Stimulated activated naive CD4-positive, alpha-beta T cell (primary cell): ENCODE data around the gene TUBGCP4.
A peak's percentile ranks its signal among the peaks of the same experiment; 100 is the strongest.
"Not testable (repeated sequence)": the region's sequence is repeated elsewhere in the genome, so short reads cannot be mapped to it uniquely, and the experiment has no call there.

Experiments
- DNase-seq, 6 experiments: peaks; one replicate each; lab custom pipeline; 2025; lab: John Stamatoyannopoulos, UW

Gene TUBGCP4, protein sequence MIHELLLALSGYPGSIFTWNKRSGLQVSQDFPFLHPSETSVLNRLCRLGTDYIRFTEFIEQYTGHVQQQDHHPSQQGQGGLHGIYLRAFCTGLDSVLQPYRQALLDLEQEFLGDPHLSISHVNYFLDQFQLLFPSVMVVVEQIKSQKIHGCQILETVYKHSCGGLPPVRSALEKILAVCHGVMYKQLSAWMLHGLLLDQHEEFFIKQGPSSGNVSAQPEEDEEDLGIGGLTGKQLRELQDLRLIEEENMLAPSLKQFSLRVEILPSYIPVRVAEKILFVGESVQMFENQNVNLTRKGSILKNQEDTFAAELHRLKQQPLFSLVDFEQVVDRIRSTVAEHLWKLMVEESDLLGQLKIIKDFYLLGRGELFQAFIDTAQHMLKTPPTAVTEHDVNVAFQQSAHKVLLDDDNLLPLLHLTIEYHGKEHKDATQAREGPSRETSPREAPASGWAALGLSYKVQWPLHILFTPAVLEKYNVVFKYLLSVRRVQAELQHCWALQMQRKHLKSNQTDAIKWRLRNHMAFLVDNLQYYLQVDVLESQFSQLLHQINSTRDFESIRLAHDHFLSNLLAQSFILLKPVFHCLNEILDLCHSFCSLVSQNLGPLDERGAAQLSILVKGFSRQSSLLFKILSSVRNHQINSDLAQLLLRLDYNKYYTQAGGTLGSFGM

DNA sequence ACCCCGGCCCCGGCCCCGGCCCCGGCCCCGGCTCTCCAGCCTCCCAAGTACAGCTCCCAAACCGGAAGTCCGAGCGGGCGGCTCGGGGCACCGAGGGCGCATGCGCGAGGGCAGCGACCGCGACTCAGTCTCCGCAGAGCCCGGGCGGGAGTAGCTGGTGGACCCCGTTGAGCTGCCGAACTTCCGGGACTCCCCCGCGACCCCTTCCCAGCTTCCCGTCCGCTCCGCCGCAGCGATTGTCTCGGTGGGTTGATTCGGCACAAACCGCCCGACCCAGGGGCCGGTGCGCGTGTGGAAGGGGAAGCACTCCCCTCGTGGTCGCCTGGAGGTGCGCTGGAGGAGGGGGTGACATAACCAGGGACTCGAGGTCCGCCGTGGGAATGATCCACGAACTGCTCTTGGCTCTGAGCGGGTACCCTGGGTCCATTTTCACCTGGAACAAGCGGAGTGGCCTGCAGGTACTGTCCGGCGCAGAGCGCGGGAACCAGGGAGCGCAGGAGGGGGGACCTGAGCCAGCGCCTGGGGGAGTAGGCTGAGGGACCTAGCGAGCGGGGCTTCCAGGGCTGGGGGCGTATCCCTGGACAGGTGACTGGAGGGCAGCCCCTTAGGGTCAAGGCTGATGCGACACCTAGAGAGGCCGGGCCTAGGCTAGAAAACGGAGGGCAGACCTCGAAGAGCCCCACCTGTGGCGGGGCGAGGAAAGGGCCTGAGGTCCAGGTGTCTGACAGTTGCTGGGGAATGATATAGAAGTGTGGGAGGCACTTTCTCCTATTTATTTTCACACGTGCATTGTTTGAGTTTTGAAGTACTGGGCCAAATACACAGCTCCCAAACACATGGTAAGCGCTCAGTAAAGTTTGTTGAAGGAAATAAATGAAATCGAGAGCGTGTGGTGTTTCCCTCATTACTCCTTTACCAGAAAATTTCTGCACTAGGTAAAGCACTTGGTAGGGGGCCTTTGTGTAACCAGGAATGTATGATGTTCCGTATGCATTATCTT, at the start of gene TUBGCP4, which contains the start of gene ZSCAN29:
TUBGCP4 (plus strand) TSS at position 127 of the 1,000 bp plus-strand sequence; CDS start at position 381, 254 bp downstream.
ZSCAN29 (minus strand) TSS at position 69 of the 1,000 bp plus-strand sequence. CDS start 1,130 bp downstream, outside the sequence.
- DNase-seq: peak; percentile 19 to 69 (median 54)

DNA sequence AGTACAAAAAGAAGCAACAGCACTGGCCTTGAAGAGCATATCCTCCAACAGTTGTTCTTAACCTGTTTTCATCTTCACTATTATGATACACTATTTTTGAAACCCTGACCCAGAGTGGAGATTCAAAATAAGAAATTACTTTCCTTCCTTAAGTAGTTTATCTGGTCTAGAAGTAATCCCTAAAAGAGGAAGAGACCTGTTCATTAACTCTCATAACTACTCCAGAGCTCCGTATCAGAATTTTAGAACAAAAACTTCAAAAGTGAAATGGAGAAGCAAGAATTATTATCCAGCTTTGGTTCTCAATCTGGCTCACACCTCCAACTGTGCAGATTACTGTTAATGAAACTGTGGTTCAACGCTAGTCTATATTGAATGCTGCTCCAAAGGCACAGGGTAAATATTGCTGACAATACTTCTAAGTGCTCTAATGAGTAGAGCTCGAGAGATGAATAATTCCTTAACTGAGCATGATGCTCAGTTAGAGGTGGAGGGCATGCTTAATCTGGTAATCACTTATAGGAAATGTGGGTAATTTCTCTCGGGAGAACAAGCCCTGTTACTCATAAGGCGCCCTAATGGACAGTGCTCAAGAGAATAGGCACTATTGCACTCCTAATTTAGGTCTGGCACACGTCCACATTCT, 45.7 kb upstream of the TUBGCP4 start:
- DNase-seq: no peak

DNA sequence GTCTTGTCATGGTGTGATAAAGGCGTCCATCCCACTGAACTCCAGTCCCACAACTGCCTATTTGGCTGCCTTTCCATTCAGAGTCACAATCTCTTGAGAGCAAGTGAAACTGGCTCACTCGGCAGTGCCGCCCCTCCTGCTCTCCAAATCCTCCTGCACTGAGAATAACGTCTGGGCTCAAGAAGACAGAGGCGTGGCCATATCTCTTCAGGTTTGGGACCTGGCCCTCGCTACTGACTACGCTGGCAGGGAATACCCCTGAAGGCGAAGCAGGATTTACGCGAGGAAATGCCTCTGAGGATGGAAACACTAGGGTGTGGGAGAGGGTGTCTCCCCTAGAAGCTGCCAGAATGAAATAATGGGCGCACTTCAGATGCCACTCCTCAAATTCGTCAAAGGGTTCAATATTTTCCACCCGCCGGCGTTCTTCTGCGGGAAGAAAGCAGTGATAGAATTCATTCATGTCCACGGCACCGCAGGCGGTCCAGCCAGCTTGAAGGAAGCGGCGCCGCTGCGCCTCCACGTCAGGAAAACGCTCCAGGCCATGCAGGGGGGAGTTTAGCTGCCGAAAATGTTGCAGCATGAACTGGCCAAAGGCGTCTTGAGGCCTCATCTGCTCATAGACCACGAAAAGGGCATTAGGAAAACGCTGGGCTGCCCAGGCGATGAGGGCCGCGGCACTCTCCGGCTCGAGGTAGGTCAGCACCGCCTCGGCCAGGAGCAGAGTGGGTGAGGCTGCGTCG, 41.5 kb upstream of the TUBGCP4 start:
- DNase-seq: peak in 2 of 6 experiments; percentile 20 to 55

DNA sequence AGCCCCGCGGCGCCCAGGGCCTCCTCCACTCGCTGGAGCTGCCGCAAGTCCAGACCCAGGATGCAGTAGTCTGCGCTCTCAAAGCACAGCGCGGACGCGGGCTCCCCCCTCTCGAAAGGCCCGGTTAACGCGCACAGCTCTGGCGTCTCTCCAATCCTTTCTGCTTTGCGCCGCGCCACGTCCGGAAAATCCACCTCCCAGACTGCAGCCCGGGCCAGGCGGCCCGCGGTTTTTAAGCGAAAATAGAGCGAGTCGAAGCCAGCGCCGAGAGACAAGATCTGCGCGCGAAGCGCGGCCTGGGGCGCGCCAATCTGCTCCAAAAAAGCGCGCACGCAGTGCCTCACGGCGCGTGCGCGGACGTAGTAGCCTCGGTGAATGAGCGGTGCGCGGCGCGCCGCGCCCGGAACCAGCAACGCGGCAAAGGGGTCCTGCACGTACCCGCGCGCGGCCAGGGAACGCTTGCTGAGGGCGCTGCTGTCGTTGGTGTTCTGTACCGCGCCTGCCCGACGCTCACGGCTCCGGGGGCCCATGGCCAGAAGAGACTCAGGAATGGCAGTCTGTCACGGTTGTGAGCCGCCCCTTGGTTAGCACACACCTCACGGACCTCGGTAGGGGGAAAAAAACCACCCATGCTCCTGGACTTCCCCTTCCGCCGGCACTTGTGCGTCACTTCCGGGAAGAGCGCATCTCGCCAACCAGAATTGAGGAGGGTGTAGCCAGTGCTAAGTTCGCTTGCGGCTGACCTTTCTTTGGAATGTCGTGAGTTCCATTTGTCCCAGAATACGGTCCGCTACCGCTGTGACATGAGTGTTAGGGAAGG, 40.7 kb upstream of the TUBGCP4 start, which contains the start of gene LCMT2:
LCMT2 (minus strand) TSS at position 614 of the 820 bp plus-strand sequence; CDS start at position 530, 84 bp downstream.
- DNase-seq: peak; percentile 82 to 97 (median 87)

DNA sequence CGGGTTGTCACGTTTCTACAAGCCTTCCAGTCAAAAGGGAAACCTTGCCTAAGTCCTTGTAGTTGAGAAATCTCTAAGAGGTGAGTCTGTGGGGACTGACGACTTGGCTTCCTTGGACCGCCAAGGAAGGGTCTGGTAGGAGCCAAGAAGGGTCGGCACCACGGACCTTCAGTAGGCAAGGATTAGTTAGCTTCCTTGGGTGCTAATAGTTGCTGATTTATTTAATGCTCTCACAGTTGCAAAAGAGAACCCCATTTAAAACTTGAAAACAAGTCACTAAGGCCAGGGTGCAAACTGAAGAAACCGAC, 40.2 kb upstream of the TUBGCP4 start:
- no peak for DNase-seq

DNA sequence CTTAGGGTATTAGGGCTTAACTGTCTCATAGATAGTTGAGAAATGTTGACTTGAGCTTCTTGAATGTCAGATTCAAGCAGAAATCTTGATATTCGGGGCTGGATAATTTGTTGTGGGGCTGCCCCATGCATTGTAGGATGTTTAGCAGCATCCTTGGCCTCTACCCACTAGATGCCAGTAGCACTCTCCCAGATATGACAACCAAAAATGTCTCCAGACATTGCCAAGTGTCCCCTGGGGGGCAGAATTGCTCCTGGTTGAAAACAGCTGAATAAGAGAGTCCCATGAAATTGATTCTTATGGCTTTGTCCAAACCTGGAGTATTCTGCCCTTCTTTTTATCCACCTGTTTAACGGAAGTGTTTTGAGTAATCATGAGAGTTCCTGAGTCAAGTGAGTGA, 24.6 kb upstream of the TUBGCP4 start:
- peak in 1 of 6 experiments; percentile 3 for DNase-seq

DNA sequence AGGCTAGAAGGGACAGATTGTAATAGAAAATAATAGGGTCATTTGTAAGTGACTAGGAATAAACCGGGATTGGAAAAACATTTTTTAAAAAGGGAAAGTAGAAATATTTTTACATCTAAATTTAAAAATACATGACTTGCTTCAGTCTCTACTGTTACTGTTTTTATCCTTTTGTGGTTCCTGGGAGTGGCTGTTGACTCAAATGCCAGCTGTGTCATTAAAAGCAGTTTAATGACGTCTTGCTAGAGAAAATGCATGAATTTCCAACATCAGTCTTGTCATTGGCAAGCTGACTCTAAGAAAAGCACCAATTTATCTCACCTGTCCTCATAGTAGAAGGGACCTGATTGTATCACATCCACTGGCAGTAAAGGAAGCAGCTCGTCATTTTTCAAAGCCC, 23.8 kb upstream of the TUBGCP4 start:
- no peak for DNase-seq

DNA sequence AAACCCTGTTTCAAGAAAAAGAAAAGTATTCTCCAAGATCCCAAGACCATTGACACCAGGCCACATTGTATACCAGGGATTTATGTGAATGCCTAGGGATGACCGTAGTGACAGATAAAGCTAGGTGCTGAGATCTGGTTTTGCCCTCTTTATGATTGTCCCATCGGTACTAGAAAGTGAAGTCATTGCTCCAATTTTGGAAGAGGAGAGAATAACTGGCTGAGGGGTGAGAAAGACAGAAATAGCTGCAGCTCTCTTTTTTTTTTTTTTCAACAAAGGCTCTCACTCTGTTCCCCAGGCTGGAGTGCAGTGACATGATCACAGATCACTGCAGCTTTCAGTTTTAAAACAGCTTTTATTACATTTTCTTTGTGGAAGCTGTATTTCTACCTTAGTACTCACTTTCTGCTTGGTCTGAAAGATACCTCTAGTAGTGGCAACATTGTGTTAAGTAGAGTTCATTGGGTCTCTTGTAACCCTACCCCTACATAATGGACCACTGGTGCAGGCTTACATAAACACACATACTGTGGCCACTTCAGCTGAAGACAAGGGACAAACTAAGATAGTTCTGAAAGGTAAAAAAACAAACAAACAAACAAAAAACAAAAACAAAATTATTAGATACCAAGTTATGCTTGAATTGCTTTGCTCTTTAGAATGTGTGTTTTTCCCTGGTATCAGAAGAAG, 18.1 kb upstream of the TUBGCP4 start:
- no peak for DNase-seq

DNA sequence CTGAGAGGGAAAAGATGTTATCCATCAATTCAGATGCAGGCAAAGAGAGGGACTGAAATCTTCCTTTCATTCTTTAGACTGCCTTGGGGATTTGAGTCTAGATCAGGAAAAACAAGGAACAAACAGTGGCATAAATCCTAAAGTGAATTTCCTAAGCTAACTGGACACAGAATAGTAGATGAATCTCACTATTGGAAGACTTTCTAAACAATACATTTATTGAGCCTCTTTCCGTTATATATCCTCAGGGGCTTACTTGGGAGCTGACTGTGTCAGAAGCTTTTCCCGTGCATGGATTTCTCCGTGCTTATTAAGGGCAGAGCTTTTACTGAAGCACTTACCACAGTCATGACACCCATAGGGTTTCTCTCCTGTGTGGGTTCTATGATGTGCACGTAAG, 10.1 kb upstream of the TUBGCP4 start:
- DNase-seq: no peak

DNA sequence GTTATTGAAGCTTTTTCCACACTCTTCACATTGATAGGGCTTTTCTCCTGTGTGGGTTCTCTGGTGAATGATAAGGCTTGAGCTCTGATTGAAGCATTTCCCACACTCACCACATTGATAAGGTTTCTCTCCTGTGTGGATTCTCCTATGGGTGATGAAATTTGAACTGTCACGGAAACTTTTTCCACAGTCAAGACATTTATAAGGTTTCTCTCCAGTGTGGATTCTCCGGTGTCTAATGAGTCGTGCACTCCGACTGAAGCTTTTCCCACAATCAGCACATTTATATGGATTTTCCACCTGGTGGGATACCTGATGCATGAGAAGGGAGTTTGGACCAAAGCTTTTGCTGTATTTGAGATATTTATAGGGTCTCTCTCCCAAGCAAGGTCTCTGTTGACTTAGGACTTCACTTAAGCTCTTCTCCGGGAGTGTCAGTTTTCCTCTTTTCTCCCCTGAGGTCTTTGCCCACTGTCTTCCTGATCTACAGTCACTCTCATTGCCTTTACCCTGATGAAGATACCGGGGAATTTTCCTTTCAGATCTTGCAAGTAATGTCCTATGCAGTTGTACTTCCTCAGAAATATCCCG, 9.5 kb upstream of the TUBGCP4 start:
- DNase-seq: no peak

DNA sequence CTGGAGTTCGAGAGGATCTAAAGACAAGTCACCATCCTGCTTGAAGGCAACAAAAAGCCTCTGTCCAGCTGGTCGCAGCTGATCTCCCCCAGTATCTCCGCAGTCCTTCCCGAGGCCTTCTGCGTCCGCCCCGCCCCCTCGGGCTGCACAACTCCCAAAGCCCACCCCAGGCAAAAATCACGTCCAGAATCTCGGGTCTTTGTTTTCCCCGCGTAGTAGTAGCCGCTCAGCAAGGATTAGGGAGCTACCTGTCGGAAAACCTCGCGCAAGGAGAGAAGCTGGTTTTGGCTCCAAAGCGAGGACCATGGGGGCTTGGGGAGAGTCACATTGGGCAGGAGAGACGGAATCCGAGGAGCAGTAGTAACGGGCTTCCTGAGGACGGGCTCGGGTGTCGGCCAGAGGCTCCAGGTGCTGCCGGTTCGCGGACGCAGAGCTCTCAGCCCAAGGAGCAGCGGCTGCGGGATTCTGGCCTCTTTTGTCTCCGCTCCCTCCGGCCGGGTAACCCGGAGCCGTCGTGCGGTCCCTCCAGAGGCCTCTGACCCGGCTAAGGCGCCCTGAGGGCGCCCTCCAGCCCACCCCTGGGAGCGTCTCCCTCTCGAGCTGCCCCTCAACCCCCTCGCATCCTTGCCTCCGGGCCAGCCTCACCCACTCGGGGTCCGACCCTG, 459 bp upstream of the TUBGCP4 start:
- DNase-seq: peak in 1 of 6 experiments; percentile 33

DNA sequence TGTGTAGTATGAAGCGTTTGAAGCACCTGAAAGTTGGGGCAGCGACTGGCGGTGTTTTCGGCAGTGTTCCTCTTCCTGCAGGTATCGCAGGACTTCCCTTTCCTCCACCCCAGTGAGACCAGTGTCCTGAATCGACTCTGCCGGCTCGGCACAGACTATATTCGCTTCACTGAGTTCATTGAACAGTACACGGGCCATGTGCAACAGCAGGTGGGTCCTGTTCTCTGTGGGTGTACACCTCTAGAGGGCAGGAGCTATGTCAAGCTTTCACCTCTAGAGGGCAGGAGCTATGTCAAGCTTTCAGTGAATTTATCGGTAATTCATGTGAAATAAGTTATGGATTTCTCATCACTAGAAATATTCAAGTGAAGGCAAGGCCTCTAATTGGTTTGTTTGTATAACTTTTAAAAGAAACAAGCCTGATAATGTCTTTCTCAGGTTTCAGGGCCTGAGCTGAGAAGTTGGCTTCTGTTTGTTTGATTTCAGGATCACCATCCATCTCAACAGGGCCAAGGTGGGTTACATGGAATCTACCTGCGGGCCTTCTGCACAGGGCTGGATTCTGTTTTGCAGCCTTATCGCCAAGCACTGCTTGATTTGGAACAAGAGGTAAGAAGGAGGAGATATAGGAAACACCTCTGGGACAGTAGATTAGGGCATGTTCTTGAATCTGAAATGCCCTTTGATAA, 5.3 kb downstream of the TUBGCP4 start:
- peak in 3 of 6 experiments; percentile 1 to 34 (median 33) for DNase-seq

DNA sequence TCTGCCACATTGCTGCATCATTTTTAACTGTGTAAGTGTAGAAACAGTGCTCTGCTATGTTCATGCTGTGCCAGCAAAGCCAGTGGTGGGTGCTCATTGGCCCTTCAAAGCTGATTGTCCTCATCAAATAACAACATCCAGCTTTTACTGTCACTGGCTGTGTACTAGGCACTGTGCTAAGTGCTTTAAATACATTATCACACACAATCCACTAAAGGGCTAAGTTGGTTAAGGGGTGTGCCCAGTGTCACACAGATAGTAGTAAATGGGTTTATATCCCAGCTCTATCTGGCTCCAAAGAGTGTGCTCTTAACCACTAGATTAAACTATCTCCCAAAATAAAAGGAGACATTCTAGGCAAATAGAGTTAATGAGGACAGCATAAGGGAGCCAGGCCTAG, 7.7 kb downstream of the TUBGCP4 start:
- DNase-seq: no peak

DNA sequence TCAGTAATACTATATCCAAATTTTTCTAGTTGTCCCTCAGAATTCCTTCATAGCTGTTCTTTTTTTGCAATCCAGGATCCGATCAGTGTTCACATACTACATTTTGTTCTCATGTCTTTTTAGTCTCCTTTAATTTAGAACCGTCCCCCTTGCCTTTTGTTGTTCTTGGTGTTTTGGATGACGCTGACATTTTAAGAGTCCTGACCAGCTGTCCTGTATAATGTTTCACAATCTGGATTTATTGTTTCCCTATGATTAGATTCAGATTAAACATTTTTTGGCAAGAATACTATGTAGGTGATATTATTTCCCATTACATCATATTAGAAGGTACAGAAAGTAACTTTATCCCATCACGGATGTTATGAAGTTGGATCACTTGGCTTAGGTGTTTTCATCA, 11.4 kb downstream of the TUBGCP4 start:
- no peak for DNase-seq

DNA sequence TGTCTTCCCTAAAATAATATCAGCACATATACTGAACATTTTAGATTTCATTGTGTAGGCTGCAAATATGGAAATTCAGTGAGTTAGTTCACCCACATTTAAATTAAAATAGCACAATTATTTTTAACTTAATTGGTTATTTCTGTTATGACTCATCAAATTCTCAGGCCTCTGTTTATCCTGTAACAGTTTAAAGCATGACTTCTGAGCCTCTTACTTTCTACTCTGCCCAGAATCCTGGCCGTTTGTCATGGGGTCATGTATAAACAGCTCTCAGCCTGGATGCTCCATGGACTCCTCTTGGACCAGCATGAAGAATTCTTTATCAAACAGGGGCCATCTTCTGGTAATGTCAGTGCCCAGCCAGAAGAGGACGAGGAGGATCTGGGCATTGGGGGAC, 12.2 kb downstream of the TUBGCP4 start:
- DNase-seq: no peak

DNA sequence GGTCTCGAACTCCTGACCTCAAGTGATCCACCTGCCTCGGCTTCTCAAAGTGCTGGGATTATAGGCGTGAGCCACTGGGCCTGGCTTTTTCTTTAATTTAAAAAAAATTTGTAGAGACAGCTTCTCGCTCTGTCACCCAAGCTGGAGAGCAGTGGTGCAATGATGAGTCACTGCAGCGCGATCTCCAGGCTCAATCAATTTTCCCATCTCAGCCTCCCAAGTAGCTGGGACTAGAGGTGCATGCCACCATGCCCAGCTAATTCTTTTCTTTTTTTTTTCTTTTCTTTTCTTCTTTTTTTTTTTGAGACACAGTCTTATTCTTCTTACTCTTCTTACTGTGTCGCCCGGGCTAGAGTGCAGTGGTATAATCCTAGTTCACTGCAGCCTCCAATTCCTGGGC, 19.8 kb downstream of the TUBGCP4 start:
- no peak for DNase-seq

DNA sequence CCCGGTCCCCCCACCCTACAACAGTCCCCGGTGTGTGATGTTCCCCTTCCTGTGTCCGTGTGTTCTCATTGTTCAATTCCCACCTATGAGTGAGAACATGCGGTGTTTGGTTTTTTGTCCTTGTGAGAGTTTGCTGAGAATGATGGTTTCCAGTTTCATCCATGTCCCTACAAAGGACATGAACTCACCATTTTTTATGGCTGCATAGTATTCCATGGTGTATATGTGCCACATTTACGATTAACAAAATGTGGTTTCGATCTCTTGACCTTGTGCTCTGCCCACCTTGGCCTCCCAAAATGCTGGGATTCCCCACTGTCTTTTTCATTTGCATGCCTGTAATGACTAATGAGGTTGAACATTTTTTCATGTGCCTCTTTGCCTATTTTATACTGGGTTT, 22.7 kb downstream of the TUBGCP4 start:
- not testable (repeated sequence) for DNase-seq

DNA sequence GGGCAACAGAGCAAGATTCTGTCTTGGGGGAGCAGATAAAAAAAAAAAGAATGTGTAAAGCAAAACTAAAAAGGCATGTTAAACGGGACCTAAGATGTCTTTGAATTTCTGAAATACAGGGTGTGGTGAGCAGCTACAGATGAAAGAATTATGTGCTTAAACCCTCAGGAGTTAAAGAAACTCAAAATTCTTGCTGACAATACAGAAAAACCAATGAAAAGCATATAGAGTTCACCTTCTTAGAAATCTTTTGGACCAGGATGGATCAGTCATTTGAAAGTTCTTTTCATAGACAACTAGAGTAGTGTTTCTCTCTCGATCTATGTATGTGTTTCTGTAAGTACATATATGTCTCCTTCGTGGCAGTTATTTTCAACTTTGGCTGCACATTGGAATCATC, 31.4 kb downstream of the TUBGCP4 start:
- no peak for DNase-seq
